T-helper 22 cell (primary cell): ENCODE data around the gene KLHL22.
A peak's percentile ranks its signal among the peaks of the same experiment; 100 is the strongest.
"Not testable (repeated sequence)": the region's sequence is repeated elsewhere in the genome, so short reads cannot be mapped to it uniquely, and the experiment has no call there.

Source experiments
- DNase-seq: peaks from one replicate; pipeline ENCODE4 v3.0.0-alpha.2; 2020; ENCODE audit warnings: low read depth

The KLHL22 gene

DNA sequence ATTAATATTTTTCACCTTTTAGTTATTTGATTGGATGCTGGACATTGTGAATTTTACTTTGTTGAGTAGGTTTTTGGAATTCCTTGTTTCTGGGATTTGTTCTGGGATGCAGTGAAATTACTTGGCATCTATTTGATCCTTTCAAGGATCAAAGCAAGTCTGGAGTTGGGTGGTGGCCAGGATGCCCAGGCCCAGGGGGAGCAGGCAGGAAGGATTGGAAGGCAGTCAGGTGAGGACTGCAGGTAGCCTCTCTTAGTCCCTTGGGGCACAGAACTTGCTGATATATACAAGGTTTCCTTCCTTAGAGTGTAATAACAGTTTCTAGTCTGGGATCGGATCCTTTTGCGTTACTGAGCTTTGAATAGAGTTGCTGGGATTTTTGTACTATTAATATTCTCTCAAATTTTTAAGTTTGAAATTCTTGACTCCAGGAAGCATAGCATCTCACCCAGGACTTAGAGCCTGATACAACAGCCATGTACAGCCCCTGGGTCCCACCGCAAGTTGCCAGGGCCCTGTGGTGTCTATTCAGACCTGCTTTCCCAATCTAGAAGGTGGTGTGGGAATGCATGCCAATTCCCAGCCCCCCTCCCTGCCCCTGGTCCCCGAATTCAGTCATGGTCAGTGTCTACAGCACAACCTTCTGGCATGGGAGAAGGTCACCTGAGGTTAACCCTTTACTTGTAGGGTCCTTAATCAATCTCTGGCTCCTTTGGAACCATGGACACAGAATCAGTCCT is 95.6 kb downstream of the KLHL22 start:
- no peak for DNase-seq

DNA sequence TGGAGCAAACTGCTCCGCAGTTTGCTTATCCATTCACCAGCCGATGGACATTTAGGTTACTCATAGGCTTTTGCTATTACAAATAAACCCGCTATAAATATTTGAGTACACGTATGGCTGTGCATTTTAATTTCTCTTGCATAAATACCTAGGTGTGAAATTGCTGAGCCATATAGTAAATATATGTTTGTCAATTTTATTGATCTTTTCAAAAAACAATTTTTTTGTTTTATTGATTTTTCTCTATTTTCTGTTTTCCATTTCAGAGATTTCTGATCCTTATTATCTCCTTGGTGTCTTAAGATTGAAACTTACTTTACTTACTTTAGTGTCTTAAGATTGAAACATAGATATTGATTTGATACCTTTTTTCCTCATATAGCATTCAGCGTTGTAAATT is 97.2 kb downstream of the KLHL22 start:
- no peak for DNase-seq

DNA sequence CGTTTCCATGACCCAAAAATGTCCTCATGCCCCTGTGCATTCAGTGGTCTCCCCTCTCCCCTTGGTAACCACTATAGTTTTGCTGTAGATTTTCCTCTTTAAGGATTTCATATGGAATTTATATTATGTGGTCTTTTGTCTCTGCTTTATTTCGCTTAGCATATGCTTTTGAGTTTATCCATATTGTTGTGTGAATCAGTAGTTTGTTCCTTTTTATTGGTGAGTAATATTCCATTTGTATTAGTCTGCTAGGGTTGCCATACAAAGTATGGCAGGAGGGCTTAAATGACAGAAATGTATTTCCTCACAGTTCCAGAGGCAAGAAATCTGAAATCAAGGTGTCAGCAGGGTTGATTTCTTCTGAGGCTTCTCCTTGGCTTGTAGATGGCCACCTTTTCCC is 98.1 kb downstream of the KLHL22 start:
- DNase-seq = no peak

DNA sequence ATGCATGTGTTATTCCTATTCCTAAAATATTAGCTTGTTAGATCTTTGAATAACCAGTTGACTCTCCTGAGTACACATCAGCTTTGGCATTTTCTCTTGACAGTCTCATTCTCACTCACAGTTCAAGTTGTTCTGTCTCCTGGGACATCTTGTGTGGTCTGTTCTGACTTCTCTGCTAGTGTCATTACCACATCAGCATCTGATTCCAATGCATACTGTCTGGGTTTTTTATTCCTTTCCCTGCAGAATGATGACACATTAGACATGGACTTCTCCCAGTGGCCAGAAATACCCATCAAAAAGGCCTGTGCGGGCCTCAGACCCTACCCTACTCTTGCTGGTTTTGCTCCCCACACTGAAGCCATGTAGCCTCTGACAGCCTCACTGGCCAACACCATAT is 99.0 kb downstream of the KLHL22 start:
- no peak for DNase-seq

DNA sequence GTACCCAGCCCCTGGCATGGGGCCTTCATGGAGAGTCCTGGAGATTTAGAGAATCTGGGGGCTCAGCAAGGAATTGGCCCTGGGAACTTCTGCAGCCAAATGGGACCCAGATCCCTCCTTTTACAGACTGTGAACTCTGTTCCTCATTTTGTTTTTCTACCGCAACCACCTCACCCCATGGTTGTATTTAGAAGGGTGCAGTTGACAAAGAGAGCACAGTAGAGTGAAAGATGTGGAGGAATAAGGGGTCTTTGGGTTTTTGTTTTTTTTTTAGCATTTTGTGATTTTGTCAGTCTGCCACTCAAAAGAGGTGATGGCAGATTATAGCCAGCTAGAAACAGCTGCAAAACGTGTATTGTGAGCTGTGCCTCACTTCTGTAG is 99.7 kb downstream of the KLHL22 start:
- DNase-seq = no peak

DNA sequence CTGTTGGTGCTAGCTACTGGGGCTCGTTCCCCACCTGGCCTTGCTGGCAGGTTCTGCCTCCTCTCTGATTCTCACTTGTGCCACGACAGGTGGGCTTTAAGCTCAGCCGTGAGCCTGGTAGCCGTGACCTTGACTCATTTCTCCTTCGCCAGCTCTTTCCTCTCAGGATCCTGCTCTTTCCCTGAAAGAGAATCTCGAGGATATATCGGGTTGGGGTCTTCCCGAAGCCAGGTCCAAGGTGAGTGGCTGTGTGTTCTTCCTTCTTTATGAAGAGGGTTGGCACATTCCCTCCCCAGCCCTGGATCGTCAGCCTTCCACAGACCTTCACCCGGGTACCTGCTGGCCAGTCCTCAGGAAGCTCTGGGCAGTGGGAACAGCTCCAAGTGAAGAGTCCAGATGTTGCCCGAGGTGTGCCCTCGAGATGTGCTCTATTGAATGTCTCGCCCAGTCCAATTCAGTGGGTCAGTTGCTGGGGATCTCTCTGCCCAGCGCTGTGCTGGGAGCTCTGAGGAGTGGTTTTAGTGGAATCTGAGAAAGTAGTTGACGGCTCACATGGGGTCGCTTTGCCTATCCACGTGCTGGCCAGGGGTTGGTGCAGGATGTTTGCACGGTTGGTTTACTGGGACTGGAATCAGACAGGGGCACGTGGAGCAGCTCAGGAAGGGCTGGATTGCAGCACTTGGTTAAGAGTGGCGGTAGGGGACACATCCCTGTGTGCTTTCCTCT is 100.3 kb downstream of the KLHL22 start:
- DNase-seq = no peak

DNA sequence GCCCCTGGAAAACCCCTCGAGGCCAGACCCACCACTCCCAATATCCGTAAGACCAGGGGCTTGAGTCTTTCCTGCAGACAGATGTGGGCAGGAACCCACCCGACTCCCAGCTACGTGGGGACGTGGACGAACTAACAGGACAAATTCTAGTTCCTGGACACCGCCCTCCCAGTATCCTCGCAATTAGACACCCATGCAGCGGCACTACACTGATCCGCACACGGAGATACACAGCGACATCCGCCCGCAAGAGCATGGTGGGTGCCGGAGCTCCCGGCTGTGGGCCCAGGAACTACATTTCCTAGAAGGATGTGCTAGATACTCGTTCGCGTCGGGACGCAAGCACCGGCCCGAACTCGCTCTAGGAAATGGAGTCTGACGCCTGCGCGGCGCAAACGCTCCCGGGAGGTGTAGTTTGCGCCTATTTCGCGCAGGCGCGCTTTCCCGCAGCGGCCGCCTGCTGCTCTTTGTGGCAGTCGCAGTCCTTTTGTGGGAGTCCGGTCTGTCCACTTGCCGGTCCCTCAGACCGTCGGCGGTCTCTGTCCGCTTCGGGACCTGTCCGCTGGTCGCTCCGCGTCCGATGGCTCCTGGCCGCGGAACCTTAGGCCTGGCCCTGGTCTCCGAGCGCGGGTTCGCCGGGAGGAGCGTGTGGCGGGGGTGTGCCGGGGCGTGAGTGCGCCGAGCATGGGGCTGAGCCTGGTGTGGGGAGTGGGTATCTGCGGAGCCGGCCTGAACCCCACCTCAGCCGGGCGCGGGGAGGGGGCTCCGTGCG is 101.7 kb downstream of the KLHL22 start, which contains the start of gene ZNF74:
TSS of gene ZNF74 (plus strand) at position 447 of the 772 bp plus-strand sequence. CDS start 478 bp downstream, outside the sequence.
- DNase-seq = peak; percentile 75

DNA sequence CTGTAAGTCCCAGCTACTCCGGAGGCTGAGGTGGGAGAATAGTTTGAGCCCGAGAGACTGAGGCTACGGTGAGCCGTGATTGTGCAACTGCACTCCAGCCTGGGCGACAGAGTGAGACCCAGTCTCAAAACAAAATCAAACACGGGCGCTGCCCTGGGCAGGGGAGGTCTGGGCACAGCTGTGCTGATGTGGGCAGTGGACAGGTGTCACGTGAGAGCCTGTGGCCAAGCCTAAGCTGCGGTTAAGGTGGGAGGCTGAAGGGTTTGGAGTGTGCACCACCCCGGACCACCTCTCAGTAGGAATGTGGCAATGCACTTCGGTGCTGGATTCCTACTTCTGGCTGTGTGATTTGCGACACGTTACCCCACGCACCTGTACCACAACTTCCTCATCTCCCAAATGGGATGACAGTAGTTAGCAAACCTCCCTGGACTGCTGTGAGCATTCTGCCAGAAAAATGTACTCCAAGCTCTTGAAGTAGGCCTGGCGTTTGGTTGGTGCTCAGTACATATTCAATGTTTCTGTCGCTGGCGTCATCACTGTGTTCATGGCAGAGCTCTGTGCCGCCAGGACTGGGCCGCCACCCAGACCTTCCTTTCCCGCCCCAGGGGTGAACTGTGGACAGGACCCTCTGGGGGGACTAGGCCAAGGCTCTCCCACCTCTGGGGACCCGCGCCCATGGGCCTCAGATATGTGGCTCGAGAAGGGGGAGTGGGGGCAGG is 102.5 kb downstream of the KLHL22 start:
- no peak for DNase-seq

DNA sequence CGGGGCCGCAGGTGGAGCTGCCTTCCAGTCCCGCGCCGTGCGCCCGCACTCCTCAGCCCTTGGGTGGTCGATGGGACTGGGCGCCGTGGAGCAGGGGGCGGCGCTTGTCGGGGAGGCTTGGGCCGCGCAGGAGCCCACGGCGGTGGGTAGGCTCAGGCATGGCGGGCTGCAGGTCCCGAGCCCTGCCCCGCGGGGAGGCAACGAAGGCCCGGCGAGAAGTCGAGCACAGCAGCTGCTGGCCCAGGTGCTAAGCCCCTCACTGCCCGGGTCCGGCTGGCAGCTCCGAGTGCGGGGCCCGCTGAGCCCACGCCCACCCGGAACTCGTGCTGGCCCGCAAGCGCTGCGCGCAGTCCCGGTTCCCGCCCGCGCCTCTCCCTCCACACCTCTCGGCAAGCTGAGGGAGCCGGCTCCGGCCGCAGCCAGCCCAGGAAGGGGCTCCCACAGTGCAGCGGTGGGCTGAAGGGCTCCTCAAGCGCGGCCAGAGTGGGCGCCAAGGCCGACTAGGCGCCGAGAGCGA is 103.2 kb downstream of the KLHL22 start:
- not testable (repeated sequence) for DNase-seq
